OCI-LY3 (cell line): ENCODE results near the gene JAZF1.

ENCODE experiments used
- H2AFZ ChIP-seq: fragments of 200-600, 300-600 bp; shearing (Covaris generic); 2 replicates; pipeline ENCODE4 v1.6.0; 2014; ENCODE audit warnings: antibody characterized with exemption, low read depth, low read length
- H3K27ac ChIP-seq: fragments of 200-600, 300-600 bp; sonication (generic); 2 replicates; pipeline ENCODE4 v1.5.1; 2014; ENCODE audit warnings: mild to moderate bottlenecking, low read length, moderate library complexity, mixed read lengths
- H3K27me3 ChIP-seq: fragments of 200-600, 300-600 bp; sonication (generic); 2 replicates; pipeline ENCODE4 v1.6.1; 2014; ENCODE audit warnings: low read depth, low read length, mixed read lengths
- H3K36me3 ChIP-seq: fragments of 200-600, 300-600 bp; sonication (generic); replicated peaks from 2 replicates; pipeline ENCODE3; 2014; ENCODE audit warnings: low read depth, low read length, mixed read lengths
- H3K4me1 ChIP-seq: fragments of 300-600, 200-600 bp; sonication (generic); 2 replicates; pipeline ENCODE4 v1.6.1; 2014; ENCODE audit warnings: low read length, mixed read lengths
- H3K4me2 ChIP-seq: fragments of 200-600, 300-600 bp; sonication (generic); 2 replicates; pipeline ENCODE4 v1.6.1; 2014; ENCODE audit warnings: low read length, mixed read lengths
- H3K4me3 ChIP-seq: fragments of 300-600, 200-600 bp; sonication (generic); 2 replicates; pipeline ENCODE4 v1.5.1; 2014; ENCODE audit warnings: antibody characterized with exemption, mild to moderate bottlenecking, low read length, moderate library complexity
- H3K79me2 ChIP-seq: fragments of 300-600, 200-600 bp; shearing (Covaris generic); 2 replicates; pipeline ENCODE4 v1.6.1; 2014; ENCODE audit warnings: mild to moderate bottlenecking, low read length, mixed read lengths
- H3K9ac ChIP-seq: fragments of 300-600, 200-600 bp; shearing (Covaris generic); 2 replicates; pipeline ENCODE4 v1.6.0; 2014; ENCODE audit warnings: mild to moderate bottlenecking, low read length, moderate library complexity
- H3K9me3 ChIP-seq: fragments of 200-600, 300-600 bp; shearing (Covaris generic); 2 replicates; pipeline ENCODE4 v1.6.1; 2014; ENCODE audit warnings: low read length, mixed read lengths; ENCODE audit not compliant: insufficient read depth
- H4K20me1 ChIP-seq: fragments of 200-600, 300-600 bp; sonication (generic); 2 replicates; pipeline ENCODE4 v1.6.1; 2016; ENCODE audit warnings: low read length, mixed read lengths; ENCODE audit not compliant: insufficient read depth
- CTCF ChIP-seq: fragments of 200-600, 300-600 bp; sonication (generic); IDR thresholded peaks from 2 replicates; pipeline ENCODE4 v1.5.1; 2014; ENCODE audit warnings: antibody characterized with exemption, low read length, low read depth
- EZH2phosphoT487 ChIP-seq: fragments of 200-600 bp; shearing (Covaris generic); IDR thresholded peaks from 2 replicates; pipeline ENCODE4 v1.6.1; 2018; ENCODE audit warnings: antibody characterized with exemption, mixed run types, low read depth

JAZF1 gene

GRCh38 chr7:27826357-27826756 lies 354.2 kb downstream of the JAZF1 start:
- H3K36me3 ChIP-seq, result no peaks in the 10 kb centered on the region
- TF ChIP-seq CTCF (no peak), EZH2phosphoT487 (no peak)
- no peaks in the 10 kb centered on the region for H3K9me3 ChIP-seq
- no peak overlapping the region for H3K4me3 ChIP-seq
- no peak overlapping the region for H3K27ac ChIP-seq
- H3K27me3 ChIP-seq, result no peaks in the 10 kb centered on the region
- H3K4me1 ChIP-seq, result no peaks in the 10 kb centered on the region
- no peak overlapping the region for H3K4me2 ChIP-seq
- H4K20me1 ChIP-seq, result no peaks in the 10 kb centered on the region
- H3K79me2 ChIP-seq, result no peaks in the 10 kb centered on the region
- no peak overlapping the region for H2AFZ ChIP-seq
- no peak overlapping the region for H3K9ac ChIP-seq

- TF ChIP-seq EZH2phosphoT487, result no peak
- no peak for TF ChIP-seq CTCF
- H3K27me3 ChIP-seq, result no peaks in the 10 kb centered on the region
- no peaks in the 10 kb centered on the region for H4K20me1 ChIP-seq
- H3K4me2 ChIP-seq, result no peak overlapping the region
- H3K4me1 ChIP-seq, result no peaks in the 10 kb centered on the region
- H3K4me3 ChIP-seq, result no peak overlapping the region
- H2AFZ ChIP-seq, result no peak overlapping the region
- H3K9ac ChIP-seq, result no peak overlapping the region
- H3K27ac ChIP-seq, result no peak overlapping the region
- no peaks in the 10 kb centered on the region for H3K79me2 ChIP-seq
- H3K36me3 ChIP-seq, result no peaks in the 10 kb centered on the region
- no peaks in the 10 kb centered on the region for H3K9me3 ChIP-seq
Measured at GRCh38 chr7:27825891-27826290, 354.7 kb downstream of the JAZF1 start.

DNA sequence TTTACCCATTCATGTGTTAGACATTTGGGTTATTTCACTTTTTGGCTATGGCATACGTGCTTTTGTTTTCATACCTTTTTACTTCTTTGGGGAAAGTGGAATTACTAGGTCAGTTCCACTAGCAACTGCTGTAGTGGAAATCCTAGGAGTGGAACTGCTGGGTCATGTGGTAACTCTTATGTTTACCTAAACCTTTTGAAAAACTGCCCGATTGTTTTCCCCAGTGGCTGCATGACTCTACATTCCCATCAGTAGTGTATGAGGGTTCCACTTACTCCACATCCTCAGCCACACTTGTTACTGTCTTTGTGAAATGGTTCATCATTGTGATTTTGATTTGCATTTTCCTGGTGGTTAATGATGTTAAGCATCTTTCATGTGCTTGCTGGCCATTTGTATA lies 358.4 kb downstream of the JAZF1 start:
- Histone ChIP-seq H3K9me3 (no peaks in the 10 kb centered on the region), H3K36me3 (no peaks in the 10 kb centered on the region), H2AFZ (no peak overlapping the region), H3K27ac (no peak overlapping the region), H3K79me2 (no peaks in the 10 kb centered on the region), H3K27me3 (no peaks in the 10 kb centered on the region), H4K20me1 (no peaks in the 10 kb centered on the region), H3K4me2 (no peak overlapping the region), H3K4me1 (no peaks in the 10 kb centered on the region), H3K9ac (no peak overlapping the region), H3K4me3 (no peak overlapping the region)
- no peak for TF ChIP-seq CTCF
- no peak for TF ChIP-seq EZH2phosphoT487

DNA sequence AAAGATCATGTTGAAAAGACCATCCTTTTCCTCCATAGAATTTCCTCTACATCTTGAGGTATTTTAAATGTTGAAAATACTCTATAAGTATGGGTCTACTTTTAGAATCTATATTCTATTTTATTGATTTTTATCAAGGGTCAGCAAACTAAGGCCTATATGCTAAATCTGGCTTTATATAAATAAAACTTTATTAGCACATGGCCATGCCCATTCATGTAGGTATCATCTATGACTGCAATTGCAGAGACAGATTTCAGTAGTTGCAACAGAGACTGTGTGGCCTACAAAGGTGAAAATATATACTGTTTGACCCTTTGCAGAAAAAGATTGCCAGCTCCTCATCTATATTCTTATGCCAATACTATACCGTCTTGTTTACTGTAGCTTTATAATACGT lies 367.9 kb downstream of the JAZF1 start:
- H3K4me1 ChIP-seq, result no peaks in the 10 kb centered on the region
- no peak overlapping the region for H3K4me3 ChIP-seq
- H3K9me3 ChIP-seq, result no peaks in the 10 kb centered on the region
- H3K79me2 ChIP-seq, result no peaks in the 10 kb centered on the region
- no peak overlapping the region for H3K4me2 ChIP-seq
- no peaks in the 10 kb centered on the region for H3K36me3 ChIP-seq
- H2AFZ ChIP-seq, result no peak overlapping the region
- H4K20me1 ChIP-seq, result no peaks in the 10 kb centered on the region
- H3K27ac ChIP-seq, result no peak overlapping the region
- H3K9ac ChIP-seq, result no peak overlapping the region
- TF ChIP-seq CTCF, result no peak
- TF ChIP-seq EZH2phosphoT487, result no peak
- no peaks in the 10 kb centered on the region for H3K27me3 ChIP-seq
